Hair follicle dermal papilla cell (primary cell): Measurements from ENCODE around the gene NIPAL1. TPM values are rescaled to one million over a fixed set of nuclear protein-coding genes. Genes with fewer than 3 reads are reported as not detected.

Experiments
- total RNA-seq: library from RNA; depleted of rRNA; stranded (reverse); fragments of >200 nt; gene quantifications from 2 replicates; pipeline ENCODE4 v1.2.3, GENCODE V29; 2012

NIPAL1 gene
- under 0.01 and 0.36 TPM in 2 replicates for total RNA-seq

DNA sequence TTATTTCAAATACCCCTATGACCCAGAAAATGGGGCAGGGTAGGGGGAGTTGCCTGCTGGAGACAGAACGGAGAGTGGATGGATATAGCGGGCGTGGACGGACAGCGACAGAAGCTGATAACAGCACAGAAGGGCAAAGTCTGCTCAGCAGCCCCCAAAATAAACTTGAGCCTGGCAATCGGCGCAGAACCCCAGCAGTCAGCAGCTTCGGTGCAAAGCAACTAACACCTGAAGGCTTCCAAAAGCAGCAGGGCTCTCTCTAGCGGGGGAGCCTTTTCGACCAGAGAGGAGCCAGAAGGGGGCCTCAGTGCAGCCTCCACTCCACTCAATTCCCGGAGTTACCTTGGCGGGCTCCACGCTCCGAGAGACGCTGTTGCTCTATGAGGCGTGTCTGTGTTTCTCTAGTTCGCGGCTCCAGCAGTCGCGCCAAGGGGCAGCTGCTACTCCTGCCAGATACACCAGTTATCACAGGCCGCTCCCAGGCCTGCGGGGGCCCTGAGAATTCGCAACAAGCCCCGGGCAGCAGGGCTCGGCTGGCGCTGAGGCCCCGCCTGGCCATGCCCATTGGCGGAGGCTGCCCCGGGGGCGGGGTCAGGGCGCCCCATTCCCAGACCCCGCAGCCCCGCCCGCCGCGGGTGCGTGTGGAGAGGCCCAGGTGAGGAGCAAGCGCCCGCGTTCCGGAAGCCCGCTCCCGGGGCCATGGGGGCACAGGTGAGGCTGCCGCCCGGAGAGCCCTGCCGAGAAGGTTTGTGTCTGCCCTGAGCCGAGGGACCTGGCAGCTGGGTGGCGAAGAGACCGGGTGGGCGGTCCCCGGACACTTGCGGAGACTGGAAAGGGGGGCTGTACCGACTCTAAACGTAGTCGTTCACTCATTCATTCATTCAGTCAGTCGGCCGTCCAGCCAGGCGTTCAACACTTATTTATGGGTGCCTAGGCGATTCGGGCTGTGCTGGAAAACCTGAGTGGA is at the start of gene NIPAL1, which contains the start of gene CNGA1:
NIPAL1 (plus strand) TSS at position 632 of the 967 bp plus-strand sequence; CDS start at position 700, 68 bp downstream.
CNGA1 (minus strand) TSS at position 541 of the 967 bp plus-strand sequence. CDS start 63,992 bp downstream, outside the sequence.

Other genes starting within 250 kb of the NIPAL1 start
- gene CORIN, start 178.7 kb upstream of the NIPAL1 start, total RNA-seq = 1.1 and 6.8 TPM in 2 replicates
- gene NFXL1, start 102.2 kb upstream of the NIPAL1 start, total RNA-seq = 8.9 and 14.6 TPM in 2 replicates
- gene CNGA1, start 91 bp upstream of the NIPAL1 start, total RNA-seq = not detected in 2 replicates
- gene TXK, start 117.5 kb downstream of the NIPAL1 start, total RNA-seq = 0.32 and 1.6 TPM in 2 replicates